Activated CD4-positive, alpha-beta T cell treated with anti-CD3 and anti-CD28 coated beads, Interleukin-2, Interleukin-4, amounts not matched to agents 100 ng/mL and 50 ng/mL, durations not matched to agents 16 hours and 8 hours (primary cell): ENCODE measurements around the gene MRPL58.
"Not testable (repeated sequence)": the region's sequence is repeated elsewhere in the genome, so short reads cannot be mapped to it uniquely, and the experiment has no call there.

ENCODE experiments used
- DNase-seq: peaks from one replicate; pipeline ENCODE4 v3.0.0-alpha.2; 2020; ENCODE audit warnings: low spot score

Gene MRPL58

GRCh38 chr17:75012346-75013091 lies at the start of gene MRPL58:
MRPL58 (plus strand) TSS chr17:75012670; CDS start chr17:75012687, 17 bp downstream.
- DNase-seq, result peak; percentile 86

GRCh38 chr17:74963656-74964055 lies 48.8 kb upstream of the MRPL58 start:
- no peak for DNase-seq

GRCh38 chr17:74964246-74964761 lies 48.2 kb upstream of the MRPL58 start:
- no peak for DNase-seq

DNA sequence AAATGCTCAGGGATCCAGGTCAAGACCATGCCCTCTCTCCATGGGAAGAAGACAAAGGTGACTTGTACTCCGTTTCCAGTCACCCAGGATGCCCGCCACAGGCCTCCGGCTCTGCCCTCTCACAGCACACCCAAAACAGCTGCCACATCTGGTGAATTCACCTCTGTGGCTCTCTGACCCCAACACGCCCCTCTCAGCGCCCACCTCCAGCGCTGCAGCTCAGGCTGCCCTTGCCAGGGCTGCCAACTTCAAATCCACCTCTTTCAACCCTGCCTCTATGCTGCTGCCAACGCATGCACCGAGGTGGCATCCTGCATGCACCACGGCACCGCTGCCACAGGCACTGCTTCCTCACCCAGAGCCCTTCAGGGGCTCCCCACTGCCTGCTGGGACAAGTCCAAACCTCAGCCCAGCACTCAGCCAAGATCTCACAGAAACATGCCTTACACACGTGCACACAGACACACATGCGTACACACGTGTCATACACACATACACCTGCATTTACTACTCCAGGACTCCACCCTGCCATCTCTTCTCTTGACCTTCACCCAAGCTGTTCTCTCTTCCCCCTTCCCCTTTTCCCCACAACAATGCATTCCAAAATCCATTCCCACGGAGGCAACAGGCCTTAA lies 47.4 kb upstream of the MRPL58 start:
- no peak for DNase-seq

GRCh38 chr17:74968361-74968780 lies 44.1 kb upstream of the MRPL58 start:
- no peak for DNase-seq

- DNase-seq, result not testable (repeated sequence)
Observed at GRCh38 chr17:74969501-74969900, 43.0 kb upstream of the MRPL58 start.

DNA sequence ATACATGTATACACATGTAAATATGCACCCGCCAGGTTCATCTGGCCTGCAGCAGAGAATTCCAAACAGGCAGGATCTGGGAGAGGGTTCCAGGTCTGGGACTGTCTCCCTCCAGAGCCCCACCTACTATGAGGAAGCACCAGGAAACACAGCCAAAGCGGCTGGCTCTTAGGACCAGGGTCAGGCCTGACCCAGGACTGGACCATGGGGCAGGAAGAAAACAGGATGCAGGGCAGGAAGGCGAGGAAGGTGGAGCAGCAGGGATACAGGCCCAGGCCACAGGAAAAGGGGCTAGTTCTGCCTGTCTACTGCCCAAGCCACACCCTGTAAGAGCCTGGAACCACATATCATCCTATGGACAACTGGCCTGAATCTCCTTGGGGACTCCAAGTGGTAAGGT lies 42.1 kb upstream of the MRPL58 start:
- no peak for DNase-seq

- DNase-seq, result no peak
Observed at GRCh38 chr17:74971069-74971841, 41.2 kb upstream of the MRPL58 start.

DNA sequence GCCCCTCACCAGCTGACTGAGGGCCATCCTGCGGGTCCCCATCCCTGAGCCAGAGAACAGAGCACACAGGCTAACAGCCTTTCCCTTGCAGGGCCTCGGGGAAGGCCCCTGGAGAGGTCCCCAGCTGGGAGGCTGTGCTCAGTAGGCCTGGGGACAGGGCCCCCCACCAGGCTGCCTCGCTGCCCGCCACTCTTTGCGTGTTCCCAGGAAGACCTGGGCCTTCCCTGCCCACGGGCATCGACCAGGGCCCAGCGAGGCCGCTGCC lies 40.7 kb upstream of the MRPL58 start:
- DNase-seq, result no peak

- peak; percentile 50 for DNase-seq
Observed at GRCh38 chr17:74972107-74972972, 40.1 kb upstream of the MRPL58 start, which contains the start of gene HID1. HID1 (minus strand) TSS chr17:74972759; CDS start chr17:74972656, 103 bp downstream.

DNA sequence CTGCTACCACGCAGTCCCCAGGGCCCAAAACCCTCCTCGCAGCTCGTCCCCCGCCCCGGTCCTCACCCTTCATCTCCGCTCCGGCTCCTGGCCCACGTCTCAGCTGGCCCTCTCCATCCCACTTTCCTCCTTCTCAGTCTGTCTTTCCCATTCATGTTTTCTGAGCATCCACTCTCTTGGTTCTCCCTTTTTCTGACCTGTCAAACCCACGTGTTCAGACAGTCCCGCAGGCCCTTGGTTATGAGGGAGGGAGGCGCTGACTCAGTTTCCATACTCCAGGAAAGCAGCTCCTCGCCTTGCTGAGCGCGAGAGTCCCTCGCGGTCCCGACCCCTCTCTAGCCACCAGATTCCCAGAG lies 39.5 kb upstream of the MRPL58 start:
- DNase-seq, result no peak

- DNase-seq, result no peak
Observed at GRCh38 chr17:74975943-74976342, 36.5 kb upstream of the MRPL58 start.

DNA sequence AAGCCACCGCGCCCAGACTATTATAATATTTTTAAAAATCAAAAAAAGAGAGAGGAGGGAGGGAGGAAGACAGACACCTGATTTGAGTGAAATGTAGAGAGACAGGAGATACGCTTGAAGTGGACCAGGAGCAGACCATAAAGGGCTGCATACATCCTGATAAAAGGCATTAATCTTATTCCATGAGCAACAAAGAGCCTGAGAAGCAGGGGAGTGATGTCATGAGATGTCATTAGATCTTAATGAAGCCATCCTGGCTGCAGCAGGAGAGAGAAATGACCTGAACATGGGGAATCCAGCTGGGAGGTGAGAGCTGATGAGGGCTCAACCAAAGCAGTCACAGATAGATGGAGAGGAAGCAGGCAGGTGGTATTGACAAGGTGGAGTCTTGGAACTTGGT lies 34.7 kb upstream of the MRPL58 start:
- DNase-seq, result no peak

- DNase-seq, result no peak
Observed at GRCh38 chr17:74978240-74978639, 34.2 kb upstream of the MRPL58 start.

DNA sequence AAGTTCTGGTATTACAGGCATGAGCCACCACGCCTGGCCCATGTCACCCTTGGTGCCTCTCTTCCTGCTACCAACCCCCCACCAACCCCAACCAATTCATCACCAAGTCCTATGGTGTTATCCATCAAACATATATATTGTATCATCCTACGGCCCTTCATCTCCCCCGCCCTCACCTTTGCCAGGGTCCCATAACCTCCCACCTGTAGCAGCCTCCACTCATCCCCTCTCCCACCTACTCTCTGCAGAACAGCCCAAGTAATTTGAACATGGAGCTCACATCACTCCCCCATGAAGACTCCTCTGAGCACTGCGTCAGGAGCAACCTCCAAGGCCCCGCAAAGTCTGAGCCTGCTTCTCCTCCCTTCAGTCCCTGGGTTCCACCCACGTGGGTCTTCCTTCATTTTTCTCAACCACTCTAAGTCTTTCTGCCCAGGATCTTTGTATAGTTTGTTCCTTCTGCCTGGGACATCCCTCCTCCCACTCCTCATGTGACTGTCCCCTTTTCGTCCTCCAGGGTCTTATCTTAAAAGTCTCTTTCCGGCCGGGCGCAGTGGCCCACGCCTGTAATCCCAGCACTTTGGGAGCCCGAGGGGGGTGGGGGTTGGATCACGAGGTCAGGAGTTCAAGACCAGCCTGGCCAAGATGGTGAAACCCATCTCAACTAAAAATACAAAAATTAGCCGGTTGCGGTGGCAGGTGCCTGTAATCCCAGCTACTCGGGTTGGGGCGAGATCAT lies 32.9 kb upstream of the MRPL58 start:
- DNase-seq, result no peak

GRCh38 chr17:74981318-74981978 lies 31.0 kb upstream of the MRPL58 start:
- DNase-seq, result no peak

GRCh38 chr17:74981979-74982662 lies 30.3 kb upstream of the MRPL58 start:
- peak; percentile 71 for DNase-seq

- DNase-seq, result not testable (repeated sequence)
Observed at GRCh38 chr17:74982663-74983313, 29.7 kb upstream of the MRPL58 start.

DNA sequence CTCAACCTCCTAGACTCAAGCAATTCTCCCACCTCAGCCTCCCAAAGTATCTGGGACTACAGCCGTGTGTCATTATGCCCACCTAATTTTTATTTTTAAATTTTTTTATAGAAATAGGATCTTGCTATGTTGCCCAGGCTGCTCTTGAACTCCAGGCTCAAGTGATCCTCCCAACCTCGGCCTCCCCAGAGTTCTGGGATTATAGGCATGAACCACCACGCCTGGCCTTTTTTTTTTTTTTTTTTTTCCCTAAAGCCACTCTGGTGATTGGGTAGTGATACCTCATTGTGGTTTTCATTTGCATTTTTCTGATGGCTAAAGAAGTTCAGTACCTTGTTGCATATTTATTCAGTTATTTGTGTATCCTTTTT lies 26.3 kb upstream of the MRPL58 start:
- no peak for DNase-seq
